GM21576 (cell line): Measurements from ENCODE around the gene IGSF21.

Experiments used
- ATAC-seq: cut with Tn5 transposase; IDR thresholded peaks from one replicate; pipeline ENCODE4 v1.9.1; 2021; ENCODE audit warnings: mild to moderate bottlenecking, moderate library complexity; ENCODE audit not compliant: unreplicated experiment

Gene IGSF21

DNA sequence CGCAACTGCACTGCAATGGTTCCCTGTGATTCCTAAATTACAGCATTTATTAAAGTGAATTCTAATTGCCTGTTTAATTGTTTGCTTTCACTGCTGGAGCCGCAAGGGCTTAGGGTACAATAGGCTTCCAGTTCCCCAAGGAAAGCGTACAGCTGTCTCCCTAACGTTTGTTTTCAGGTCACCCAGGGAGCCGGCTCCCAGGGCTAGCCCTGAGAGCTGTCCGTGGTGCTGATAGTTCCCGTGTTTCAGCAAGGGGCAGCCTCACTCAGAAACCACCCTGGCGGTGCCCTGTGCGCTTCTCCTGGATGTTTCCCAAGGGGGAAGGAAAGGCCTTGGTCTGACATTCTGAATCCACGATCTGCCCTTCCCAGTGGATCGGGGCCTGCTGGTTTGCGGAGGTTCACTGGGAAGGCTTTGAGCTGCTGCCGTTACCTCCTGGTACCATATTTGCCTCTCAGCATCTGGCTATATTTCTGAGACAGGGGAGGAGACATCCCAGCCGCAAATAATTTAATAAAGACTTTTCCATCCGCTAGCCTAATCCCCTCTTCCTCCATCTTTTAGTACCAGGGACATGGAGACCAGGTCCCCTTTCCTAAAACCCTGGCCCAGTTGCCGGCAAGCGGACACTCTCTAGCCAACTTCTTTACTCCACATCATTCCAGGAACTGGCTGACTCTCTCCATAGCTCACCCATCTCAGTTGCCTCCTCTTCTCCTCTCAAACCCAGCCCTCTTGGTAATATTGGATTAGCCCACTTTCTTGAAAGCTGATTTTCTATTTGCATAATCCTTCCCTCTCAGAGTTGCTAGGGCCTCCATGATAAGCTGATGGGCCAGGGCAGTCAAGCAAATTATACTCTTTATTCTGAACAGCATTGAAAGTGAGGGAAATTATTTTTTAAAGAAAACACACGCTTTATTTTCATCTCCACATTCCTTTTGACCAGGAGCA is 149.0 kb downstream of the IGSF21 start:
- ATAC-seq = no peak

DNA sequence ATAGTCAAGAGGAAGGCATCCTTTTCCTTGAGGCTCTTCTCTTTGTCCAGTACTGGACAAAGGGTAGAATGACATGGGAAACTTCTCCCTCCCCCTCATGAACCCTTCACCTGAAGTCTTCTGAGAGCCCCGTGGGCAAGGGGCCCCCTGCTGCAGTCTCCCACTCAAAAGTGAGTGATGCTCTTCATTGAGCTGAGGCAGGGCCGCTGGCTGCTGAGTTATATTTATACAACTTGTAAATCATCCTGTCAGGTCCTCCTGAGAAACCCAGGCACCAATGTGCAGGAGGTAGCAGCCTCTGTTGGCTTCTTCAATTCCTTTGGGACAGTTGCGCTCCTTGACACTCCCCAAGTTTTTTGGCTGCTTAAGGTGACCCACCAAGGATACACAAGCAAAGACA is 150.2 kb downstream of the IGSF21 start:
- no peak for ATAC-seq

DNA sequence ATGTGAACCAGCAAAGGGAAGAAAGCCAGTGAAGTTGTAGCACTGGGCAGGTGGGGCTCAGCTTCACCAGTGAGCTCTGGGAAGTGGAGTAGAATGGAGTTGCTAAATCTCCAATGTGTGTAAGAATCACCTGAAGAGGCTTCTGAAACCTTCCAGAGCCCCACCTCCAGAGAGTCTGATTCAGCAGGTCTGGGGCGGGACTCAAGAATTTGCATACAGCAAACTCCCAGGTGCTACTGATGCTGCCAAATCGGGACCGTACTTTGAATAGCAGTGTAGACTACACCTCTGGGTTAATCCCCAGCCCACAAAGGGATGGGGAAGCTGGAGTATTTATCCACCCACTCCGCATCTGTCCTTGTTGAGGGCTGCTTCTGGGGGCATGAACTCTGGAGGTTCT is 154.3 kb downstream of the IGSF21 start:
- ATAC-seq = no peak

DNA sequence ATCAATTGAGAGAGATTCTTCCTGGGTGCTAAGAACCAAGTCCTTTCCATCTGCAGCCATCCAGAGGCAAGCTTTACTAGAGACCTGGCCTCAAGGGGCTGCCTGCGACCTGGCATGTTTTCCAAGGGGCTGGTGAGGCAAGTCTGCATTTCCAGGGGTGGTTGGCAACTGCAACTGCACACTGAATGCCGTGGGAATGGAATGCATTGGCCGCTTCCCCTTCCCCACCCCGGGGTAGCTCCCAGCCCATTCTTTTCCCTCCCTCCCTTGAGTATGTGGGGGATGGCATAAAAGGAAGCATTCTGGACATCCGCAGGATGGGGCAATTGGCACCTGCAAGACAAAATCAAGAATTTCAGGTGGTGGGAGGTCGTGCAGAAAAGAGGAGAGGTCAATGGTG is 155.1 kb downstream of the IGSF21 start:
- no peak for ATAC-seq

DNA sequence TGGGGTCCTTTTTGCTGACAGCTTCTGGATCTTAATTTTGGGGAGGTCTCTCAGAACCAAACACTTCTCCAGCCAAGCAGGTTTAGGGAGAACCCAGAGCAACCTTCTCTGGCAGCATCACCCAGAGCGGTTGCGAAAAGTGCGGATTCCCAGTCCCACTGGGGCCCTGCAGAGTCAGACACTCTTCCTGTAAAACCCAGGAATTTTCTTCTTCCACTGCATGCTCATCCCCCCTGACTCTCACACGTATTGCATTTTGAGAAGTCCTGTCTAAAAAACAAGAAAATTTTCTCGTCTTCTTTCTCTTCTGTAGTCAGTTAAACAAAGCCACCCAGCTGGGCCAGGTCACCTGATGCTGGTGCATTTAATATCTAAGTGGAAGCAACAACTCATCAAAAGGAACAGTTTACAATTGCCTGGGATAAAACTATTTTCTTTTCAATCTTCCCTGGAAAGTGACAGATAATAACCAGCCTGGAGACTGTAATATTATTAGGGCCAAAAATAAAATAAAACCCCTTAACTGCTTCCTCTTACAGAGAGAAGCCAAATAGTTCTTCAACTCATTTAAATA is 156.0 kb downstream of the IGSF21 start:
- ATAC-seq = no peak

DNA sequence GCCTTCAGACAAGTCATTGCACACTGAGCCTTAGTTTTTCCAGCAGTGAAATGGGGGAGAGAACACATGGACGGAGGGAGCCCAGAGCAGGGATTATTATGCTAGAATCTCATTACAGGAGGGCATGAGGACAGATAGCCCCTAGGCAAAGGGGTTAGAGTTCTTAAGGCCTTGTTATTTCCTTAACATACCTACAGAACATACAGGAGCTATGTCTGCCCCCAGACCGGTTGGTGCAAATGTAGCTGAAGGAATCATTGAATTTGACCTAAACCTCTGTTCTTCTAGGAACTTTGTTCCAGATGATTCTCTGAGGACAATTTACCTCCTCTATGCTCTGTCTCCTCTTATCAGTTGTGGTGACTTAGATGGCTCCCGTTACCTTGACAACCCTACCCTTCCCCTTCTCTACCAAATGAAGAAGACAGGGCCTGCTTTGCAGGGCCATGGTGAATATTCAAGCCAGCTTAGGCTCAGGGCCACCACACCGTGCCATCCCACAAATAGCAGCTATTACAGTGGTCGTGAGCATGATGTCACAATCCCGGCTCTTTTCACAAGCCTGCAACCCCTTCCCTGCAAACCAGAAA is 156.9 kb downstream of the IGSF21 start:
- ATAC-seq = no peak

DNA sequence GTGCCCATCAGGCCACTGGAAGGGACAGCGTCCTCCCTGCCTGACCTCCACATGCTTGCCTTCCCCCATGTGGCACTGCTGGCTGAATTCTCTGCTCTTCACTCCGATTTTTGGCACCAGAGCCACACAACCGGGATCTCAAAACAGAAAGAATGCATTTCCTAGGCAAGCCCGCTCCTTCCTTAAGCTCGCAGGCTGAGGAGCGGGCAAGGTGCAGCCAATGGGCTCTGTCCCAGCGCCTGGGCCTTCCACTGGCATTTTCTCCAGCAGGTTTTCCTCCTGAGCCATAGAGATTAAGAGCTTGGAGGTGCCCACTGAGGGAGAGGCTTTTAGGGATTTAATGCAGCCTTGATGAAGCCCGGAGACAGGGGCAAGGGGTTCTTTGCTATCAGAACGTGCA is 158.0 kb downstream of the IGSF21 start:
- no peak for ATAC-seq

DNA sequence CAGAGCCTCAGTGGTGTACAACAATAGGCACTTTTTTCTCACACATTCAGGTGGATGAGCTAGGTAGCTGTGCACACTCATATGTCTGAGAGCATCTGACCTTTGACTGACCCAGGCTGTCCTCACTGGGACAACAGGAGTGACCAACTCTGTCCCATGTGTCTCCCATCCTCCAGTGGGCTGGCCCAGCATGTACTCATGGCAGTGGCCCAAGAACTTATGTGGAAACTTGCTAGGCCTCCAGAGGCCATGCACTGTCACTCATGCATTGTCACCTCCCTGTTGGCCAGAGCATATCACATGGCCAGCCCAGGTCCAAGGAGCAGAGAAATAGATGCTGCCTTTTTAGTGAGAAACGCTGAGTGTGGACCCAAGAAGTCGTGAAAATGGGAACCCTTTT is 158.8 kb downstream of the IGSF21 start:
- ATAC-seq = no peak

DNA sequence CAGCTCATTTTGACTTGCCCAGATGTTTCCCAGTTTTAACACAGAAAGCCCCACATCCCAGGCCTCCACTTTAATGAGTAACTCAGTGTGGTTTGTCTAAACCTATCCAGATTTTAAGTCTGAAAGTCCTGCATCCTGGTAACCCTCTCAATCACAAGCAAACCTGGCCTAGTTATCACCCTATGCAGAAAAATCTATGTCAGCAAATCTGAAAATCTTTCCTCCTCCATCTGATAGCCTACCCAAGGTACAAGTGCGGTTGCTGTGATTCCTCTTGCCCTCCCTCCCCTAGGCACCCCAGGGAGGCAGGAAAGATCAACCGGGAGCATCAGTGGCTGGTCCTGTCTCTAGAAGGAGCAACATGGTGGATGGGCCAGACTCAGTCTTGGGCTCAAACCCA is 163.7 kb downstream of the IGSF21 start:
- no peak for ATAC-seq

DNA sequence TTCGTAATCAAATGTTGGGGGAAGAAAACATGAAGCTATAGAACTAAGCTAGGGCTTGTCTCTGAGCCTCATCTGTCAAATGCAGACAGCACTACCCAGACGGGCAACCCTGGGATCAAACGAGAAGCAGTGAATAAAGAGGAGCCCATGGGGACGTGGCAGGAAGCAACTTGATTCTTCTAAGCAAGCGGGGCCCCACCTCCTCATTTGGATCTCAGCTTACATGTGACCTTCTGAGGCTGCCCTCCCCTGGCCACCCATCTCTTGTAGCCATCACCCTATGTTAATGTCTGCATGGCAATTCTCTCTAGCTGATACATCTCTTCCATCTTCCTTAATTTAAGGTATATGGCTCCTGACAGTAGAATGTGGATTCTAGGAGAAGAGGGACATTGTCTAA is 171.3 kb downstream of the IGSF21 start:
- no peak for ATAC-seq

DNA sequence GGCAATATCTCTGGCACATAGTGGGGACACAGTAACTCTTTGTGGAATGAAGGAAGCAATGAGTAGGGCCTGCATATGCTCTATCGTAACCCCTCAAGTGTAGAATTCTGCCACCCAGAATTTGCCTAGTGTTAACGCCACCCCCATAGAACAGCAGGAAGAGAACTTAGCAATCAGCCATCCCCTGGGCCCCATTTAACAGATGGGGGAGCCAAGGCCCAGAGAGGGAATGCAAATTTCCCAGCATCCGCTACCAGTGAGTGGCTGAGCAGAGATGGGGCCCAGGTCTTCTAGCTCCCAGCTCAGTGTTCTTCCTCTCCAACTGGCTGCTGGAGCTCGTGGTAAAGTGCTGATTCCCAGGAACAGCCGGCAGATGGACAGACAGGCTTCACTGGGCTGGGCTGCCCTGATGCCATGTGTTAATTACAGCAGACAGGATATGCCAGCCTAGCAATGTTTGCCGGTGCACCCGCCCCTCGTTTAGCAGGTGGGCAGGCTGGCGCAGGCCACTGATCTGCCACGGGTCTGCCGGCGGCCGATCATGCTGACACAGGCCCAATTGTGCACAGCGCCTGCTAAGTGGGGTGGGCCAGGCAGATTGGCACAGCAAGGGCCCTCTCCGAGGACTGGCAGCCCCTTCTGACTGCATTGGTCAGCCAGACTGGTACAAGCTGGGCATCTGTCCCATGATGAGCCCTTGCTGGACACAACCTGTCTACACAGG is 171.9 kb downstream of the IGSF21 start:
- ATAC-seq = no peak

DNA sequence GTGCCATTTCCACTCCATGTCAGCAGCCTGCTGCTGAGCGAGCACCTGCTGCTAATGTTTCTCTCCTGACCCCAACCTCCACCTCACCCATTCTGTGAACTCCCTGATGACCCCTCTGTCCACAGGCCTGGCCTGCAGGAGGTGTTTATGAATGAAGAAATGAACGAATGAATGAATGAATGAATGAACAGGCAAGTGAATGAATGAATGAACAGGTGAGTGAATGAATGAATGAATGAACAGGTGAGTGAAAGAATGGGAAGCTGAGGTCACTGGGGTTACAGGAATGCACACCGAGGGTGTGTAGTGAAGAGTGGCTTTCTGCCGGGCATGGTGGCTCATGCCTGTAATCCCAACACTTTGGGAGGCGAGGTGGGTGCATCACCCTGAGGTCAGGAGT is 173.4 kb downstream of the IGSF21 start:
- no peak for ATAC-seq

DNA sequence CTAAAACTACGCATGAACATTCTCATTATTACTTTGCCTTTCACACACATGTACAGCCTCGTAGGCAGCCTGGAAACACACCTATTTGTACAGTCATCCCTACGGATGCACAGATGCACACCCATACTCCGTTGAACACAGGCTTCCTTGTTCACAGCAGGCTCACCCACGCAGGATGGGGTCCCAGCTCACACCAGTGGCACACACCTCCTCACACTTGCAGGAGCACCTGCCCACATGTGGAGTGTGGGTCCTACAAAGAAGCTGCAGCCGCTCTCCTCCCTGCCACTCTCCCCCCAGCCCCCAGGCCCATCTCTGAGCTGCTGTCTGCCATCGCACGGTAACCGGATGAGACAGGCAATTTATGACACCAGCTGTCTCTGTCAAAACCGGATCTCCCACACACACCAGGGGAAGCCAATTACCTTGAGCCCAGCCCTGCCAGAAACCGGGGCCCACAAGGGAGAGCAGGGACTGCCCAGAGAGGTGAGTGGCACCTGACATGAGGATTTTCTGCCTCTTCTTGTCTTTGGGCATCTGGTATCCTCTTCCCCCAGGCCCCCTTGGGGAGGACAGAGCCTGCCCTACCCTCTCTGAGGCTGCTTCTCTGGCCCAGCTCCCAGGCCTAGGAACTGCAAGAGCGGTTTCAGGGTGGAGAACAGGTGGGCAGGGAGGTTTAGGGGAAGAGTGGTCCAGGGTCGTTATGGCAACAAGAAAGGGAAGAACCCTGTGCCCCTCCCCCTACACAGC is 175.4 kb downstream of the IGSF21 start:
- ATAC-seq = no peak

DNA sequence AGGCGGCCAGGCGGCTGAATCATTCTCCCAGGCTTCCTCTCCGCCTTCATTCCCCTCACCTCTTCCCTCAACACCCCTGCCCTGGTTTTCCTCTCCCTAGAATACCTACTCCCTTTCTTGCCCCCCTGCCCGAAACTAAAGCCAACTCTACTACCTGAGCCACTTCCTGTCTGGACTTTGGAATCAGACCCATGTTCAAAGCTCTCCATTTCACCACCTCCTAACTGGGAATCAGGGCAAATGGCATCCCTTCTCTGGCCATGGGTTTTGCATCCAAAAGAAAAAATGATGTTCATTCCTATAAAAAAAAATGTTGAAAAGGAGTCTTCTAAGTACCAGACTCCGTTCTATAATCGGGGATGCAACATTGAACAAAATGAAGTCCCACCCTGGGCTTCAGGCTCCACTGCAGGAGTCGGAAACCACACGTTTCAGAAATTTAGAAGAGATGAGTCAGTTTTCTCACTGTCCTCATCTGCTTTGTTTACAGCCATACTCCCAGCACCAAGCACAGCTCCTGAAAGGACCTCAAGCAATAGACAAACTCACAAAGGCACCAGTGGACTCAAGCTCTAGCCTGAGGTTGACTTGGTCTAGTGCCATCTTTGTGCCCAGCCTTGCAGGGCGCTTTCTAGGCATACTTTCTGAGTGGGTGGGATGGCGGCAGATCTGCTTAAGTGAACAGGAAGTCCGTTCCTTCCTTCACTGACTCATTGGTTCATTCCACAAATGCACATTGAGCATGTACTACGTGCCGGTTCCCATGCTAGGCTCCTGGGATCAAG is 176.2 kb downstream of the IGSF21 start:
- no peak for ATAC-seq

DNA sequence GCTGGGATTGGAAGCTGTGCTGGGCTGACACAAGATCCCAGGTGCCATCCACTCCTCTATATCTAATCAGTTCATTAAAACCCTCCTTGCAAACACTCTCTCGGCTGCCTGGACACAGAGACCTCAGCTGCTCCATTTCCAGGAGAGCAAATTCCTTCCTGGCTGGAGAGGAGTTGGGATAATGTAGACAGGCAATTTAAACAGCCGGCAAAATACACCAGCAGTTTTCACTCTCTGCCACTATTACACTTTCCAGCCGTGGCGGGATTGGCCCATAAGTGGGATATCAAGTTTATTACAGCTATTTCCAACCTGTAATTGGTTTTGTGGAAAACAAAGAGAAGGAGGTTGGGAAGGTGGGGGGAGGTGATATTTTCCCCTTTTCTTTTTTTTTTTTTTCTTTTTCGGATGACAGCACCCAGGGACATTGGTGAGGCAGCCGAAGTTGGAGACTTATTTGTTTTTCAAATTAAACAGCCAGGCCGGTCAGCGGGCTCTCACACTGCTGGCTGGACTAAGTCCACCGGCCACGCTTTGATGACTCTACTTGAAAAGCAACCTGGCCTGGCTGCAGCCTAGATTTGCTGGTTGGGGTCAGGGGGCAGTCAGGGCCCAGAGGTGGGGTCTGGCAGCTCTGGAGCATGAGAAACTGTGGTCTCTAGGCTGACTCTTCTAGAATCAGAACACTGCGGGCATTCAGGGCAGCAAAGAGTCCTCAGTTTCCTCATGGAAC is 177.4 kb downstream of the IGSF21 start:
- no peak for ATAC-seq

DNA sequence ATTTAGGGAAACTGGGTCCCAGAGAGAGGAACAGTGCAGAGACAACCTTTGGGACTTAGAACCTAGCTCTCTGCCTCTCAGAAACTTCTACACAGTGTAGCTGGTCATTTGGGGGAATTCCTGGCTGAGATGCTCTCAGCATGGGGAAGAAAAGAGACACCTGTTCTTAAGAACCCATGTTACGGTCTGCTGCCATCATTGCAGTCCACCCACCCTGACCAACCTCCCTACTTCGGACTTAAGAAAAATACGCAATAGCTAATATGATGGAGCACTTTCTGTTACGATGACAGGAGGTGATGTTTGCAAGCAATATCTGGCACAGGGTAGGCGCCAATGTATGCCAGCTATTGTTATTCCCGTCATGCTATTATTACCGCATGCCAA is 177.9 kb downstream of the IGSF21 start:
- no peak for ATAC-seq

DNA sequence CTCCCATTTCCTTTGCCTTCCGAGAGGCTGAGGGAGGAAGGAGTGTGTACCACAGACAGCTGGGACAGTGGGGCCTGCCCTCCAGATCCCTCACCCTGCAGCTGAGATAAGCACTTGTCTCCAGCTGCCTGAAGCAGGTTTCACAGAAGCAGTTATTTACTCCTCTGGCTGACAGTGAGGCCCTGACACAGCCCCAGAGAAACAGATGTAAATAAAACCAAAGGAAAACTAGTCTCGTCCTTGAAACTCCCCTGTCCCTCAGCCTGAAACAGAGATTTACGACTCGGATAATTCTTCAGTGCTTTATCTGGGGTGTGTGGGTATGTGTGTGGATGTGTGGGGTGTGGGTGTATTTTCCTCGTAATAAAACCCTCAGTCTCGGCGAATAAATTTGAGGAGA is 181.1 kb downstream of the IGSF21 start:
- ATAC-seq = no peak

DNA sequence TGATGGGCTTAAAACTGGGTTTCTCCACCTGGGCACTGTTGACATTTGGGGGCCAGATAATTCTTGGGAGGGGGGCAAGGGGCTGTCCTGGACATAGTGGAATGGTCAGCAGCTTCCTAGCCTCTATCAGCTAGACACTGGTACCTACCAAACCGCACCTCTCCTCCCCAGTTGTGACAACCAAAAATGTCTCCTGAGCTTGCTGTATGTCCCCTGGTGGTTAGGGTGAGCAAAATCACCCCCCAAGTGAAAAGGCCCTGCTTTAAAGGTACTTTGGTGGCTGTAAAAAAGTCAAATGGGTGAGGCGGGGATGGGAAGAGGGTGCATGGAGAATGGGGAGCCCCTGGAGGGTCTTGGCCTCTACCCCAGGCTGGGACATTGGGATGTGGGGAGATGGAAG is 182.0 kb downstream of the IGSF21 start:
- no peak for ATAC-seq

DNA sequence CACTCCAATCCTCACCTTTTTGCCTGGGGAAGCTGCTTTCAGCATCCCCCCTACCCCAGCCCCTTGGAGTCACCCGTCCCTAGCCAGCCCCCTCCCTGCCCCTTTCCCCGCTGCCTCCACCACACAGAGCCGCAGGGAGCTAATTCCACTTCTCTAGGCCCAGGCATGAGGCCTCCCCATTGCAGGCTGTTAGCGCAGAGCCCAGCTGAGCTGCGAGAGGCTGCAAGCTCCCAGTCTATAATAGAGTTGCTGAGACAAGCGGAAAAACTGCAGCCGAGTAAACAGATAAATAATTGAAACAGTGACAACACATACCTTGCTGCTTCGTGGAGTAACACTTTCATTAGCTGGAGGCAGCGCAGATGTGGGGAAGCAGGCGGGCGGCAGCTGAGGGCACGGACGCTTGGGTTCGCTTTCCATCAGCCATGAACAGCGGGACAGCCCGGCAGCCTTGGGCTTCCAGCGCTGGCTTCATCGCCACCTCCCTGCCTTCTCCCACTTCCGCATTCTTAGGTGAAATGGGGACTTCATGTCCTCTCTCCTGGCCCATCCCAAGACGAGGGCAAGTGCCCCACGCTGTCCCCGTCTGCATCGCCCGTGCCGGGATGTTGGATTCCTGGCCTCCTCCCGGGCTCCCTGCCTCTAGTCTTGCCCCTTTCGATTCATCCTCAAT is 183.3 kb downstream of the IGSF21 start:
- no peak for ATAC-seq
